Brain pericyte (primary cell): Measurements from ENCODE around the gene RWDD4.

Experiments used
- DNase-seq: peaks from one replicate; pipeline ENCODE4 v3.0.0-alpha.2; 2012; ENCODE audit warnings: low read depth, low spot score

RWDD4 gene

DNA sequence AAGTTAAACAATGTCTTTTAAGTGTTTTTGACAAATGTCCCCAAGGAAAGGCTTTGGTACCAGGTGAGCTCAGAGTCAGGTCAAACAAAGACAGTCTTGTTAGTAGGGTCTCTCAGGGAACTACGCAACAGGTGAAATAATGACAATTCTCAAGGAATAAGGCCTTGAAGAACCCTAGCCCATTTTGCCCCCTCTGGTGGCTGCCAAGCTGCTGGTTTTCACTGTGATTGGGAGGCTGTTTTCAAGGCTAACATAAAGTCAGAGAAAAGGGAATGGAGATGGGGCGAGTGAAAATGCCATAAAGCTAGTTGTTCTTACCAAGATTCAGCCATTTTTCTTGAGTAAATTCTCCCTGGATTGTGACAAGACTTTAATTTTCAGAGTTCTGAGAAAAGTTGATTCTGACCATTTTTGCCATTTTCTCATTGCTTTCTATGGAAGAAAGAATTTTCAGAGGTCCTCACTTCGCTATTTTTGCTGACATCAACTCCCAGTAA is 58.7 kb downstream of the RWDD4 start:
- DNase-seq = no peak

DNA sequence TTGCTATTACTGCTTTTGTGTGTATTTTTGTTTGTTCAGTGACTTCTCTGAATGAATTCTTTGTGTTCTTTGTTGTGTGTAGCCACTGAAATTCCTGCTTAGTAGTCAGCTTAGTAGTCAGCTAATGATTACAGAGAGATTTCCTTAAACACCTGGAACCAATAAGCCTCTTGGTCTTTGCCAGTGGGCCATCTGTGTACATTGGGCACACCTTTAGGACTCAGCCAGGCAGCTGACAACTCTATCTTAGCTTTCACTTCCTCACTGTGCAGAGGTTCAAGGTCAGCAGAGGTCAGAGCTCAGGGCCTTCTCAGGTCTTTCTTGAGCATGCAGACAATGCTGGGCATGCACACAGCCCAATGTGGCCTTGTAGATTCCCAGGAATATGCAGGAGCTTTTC is 59.3 kb downstream of the RWDD4 start:
- DNase-seq = no peak

DNA sequence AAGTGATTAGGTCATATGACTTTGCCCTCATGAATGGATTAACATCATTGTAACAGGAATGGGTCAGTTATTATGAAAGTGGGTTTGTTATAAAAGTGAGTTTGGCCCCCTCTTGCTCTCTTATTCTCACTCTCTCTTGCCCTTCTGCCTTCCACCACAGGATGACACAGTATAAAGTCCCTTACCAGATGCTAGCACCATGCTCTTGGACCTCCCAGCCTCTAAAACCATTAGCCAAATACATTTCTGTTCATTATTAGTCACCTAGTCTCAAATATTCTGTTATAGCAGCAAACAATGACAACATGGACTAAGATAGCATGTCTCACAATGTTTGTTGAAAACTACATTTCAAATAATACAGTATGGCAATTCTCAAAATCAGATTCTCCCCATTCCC is 59.7 kb downstream of the RWDD4 start:
- DNase-seq = no peak

DNA sequence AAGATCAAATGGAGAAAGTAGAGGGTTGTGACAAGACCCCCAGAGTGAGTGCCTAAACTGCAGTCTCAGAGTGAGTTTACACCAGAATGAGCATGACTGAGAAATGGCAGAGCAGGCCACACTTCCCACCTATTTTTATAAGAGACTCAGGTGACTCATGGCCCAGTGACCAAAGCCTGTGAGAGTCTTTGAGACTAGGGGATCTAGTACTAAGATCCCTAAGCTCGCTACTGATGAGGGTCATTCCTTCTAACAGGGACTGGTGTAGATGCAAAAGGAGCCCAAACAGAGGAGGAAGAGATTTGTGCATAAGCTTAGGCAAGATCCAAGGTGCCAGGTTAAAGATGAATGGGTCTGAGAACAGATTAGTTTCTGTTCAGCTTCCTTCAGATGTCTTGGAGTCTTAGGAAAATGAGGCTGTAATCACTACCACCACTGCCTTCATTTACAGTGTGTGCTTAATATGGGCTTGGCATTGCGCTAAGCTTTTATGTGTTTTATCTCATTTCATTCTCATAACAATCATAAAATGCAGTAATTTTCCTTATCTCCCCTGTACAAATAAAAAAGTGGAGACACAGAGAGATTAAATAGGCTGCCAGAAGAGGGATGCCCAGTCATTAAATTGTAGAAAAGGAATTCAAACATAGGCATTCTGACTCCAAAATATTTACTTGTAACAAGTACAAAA is 62.8 kb downstream of the RWDD4 start:
- no peak for DNase-seq

DNA sequence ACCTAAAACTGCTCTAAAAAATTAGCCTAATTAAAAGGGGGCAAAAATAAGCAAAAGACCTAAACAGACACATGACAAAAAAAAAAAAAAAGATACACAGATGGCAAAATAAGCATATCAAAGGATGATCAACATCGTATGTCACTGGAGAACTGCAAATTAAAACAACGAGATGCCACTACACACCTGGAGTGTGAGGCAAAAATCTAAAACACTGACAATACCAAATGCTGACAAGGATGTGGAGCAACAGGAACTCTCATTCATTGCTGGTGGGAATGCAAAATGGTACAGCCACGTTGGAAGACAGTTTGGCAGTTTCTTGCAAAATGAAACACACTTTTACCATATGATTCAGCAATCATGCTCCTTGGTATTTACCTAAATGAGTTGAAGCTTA is 64.2 kb downstream of the RWDD4 start:
- no peak for DNase-seq

DNA sequence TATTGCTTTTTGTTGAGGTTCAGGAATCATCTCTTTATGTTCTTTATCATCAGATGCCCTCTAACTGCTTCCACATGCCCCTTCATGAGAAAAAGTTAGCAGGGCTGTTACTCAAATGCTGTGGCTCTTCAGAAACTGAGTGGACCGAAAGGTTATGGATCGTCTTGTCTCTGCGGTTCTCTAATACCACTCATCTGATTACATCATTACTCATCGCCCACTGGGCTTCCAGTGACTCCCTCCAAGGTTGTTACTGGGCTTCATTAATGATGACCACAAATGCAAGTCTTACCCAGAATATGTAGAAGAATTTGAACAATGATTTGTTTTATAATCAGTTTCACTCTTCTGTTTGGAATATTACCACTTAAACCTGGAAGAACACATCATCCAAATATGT is 67.7 kb downstream of the RWDD4 start:
- no peak for DNase-seq
